ENCODE measurements around the gene ADORA2A.

GRCh38 chr22:24380905-24381230 is 46.5 kb upstream of the ADORA2A start:
- no peak for TF ChIP-seq CTCF (IDR thresholded peaks at IDR 0.05; ENCODE audit: low read depth, low read length, poor library complexity, severe bottlenecking)
- TF ChIP-seq EZH2phosphoT487 (IDR thresholded peaks at IDR 0.05; ENCODE audit: borderline replicate concordance, low read length): no peak
